ENCODE measurements around the gene PDE3A. TPM values are rescaled to one million over a fixed set of nuclear protein-coding genes. Genes with fewer than 3 reads are reported as not detected.

PDE3A gene
- total and polyA plus RNA-seq, 2 of the 4 experiments (the other 2 are of a cell fraction) = 0.09 to 0.18 TPM

- Histone ChIP-seq H3K9ac (ENCODE audit: low read depth, low read length) (no peak overlapping the region), H3K14ac (replicated peaks; ENCODE audit: low read depth, low read length) (no peak overlapping the region), H3K56ac (ENCODE audit: extremely low read depth, insufficient read depth, low read length) (no peak overlapping the region), H3K4me3 (ENCODE audit: insufficient read depth, low read depth, low read length) (no peak overlapping the region), H2BK20ac (ENCODE audit: low read depth, low read length) (no peak overlapping the region), H3K27me3 (ENCODE audit: control insufficient read depth, insufficient read depth, low read length) (no peaks in the 10 kb centered on the region), H2AFZ (replicated peaks; ENCODE audit: low read length, poor library complexity) (no peak overlapping the region), H2BK5ac (ENCODE audit: low read depth, low read length, poor library complexity, severe bottlenecking) (no peak overlapping the region), H3K4me1 (ENCODE audit: control insufficient read depth, insufficient read depth, low read length) (peaks cover 2% of the 10 kb centered on the region), H2AK5ac (ENCODE audit: low read depth, low read length) (no peak overlapping the region), H3K9me1 (ENCODE audit: insufficient read depth, low read length) (no peaks in the 10 kb centered on the region), H3K4me2 (ENCODE audit: low read depth, low read length) (no peak overlapping the region), H4K91ac (ENCODE audit: insufficient read depth, low read depth, low read length) (no peak overlapping the region), H3K27ac (ENCODE audit: insufficient read depth, low read length) (no peak overlapping the region), H3K4ac (ENCODE audit: low read depth, low read length) (no peak overlapping the region), H4K20me1 (ENCODE audit: insufficient read depth, low read length) (no peaks in the 10 kb centered on the region), H2BK15ac (ENCODE audit: low read depth, low read length) (no peak overlapping the region), H3K9me3 (ENCODE audit: control insufficient read depth, insufficient read depth, low read length) (no peaks in the 10 kb centered on the region), H3K18ac (ENCODE audit: low read depth, low read length) (no peak overlapping the region), H2AK9ac (replicated peaks; ENCODE audit: low read depth, low read length, poor library complexity) (no peak overlapping the region), H3K23ac (ENCODE audit: low read depth, low read length) (no peak overlapping the region), H4K5ac (ENCODE audit: low read depth, low read length) (no peak overlapping the region), H4K8ac (ENCODE audit: low read depth in 2 of 2, low read length in 2 of 2) (no peak overlapping the region), H3K36me3 (ENCODE audit: control insufficient read depth, insufficient read depth, low read length) (no peaks in the 10 kb centered on the region; the same call in 1 of the 2 replicates), H2BK120ac (ENCODE audit: low read depth, low read length) (no peak overlapping the region), H3K79me1 (ENCODE audit: low read depth in 1 of 2, low read length in 2 of 2) (no peaks in the 10 kb centered on the region; a peak in 1 of 4 replicates)
- intact Hi-C loops (cut with micrococcal nuclease) = no loop called here
- dilution Hi-C loops (cut with HindIII; ENCODE audit: low sequenced_read_pairs, unreplicated experiment) = no loop called here
- ATAC-seq (ENCODE audit: low read depth) (no peak), DNase-seq (no peak)
- ChIA-PET POLR2A (ENCODE audit: unreplicated experiment) (no interaction called here), CTCF (no interaction called here)
- 100% methylated on average over 3 of the region's 6 CpGs; no CpG with 5 or more reads in 1 of the 2 experiments for WGBS, 2 experiments (ENCODE audit: extremely low coverage in 2 of 2, insufficient read length in 1 of 2)
- BruUV-seq (replicated peaks) = no TSS peak
- TF ChIP-seq CTCF (conservative IDR thresholded peaks at IDR 0.05; ENCODE audit: low read depth, low read length) = no peak
- no peak for TF ChIP-seq USF2 (IDR thresholded peaks at IDR 0.05; ENCODE audit: low read depth, low read length)
- no peak for TF ChIP-seq BHLHE40 (IDR thresholded peaks at IDR 0.05; ENCODE audit: low read depth, low read length)
- no peak for TF ChIP-seq RAD21 (IDR thresholded peaks at IDR 0.05; ENCODE audit: low read length)
- TF ChIP-seq MAFK (IDR thresholded peaks at IDR 0.05; ENCODE audit: low read depth, low read length) = no peak
- no peak for TF ChIP-seq POLR2A (IDR thresholded peaks at IDR 0.05; ENCODE audit: low read depth, low read length)
- no peak for TF ChIP-seq RFX5 (IDR thresholded peaks at IDR 0.05; ENCODE audit: low read depth, low read length)
- TF ChIP-seq MXI1 (IDR thresholded peaks at IDR 0.05; ENCODE audit: borderline replicate concordance, low read depth, low read length) = no peak
- in situ Hi-C loops (cut with MboI; ENCODE audit: low sequenced_read_pairs) = no loop called here
Observed at GRCh38 chr12:20420557-20420956, 52.2 kb downstream of the PDE3A start.

Measured in IMR-90 (cell line).